ENCODE measurements around the gene FANCL.
"Not testable (repeated sequence)": the region's sequence is repeated elsewhere in the genome, so short reads cannot be mapped to it uniquely, and the experiment has no call there.

FANCL gene

DNA sequence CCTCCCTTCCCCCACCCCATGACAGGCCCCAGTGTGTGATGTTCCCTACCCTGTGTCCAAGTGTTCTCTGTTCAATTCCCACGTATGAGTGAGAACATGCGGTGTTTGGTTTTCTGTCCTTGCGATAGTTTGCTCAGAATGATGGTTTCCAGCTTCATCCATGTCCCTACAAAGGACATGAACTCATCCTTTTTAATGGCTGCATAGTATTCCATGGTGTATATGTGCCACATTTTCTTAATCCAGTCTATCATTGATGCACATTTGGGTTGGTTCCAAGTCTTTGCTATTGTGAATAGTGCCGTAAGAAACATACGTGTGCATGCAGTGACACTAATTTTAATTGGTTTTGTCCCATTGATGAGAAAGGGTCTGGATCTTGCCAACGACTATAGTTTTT, 95.4 kb downstream of the FANCL start:
- DNase-seq (ENCODE audit: low spot score): not testable (repeated sequence)

DNA sequence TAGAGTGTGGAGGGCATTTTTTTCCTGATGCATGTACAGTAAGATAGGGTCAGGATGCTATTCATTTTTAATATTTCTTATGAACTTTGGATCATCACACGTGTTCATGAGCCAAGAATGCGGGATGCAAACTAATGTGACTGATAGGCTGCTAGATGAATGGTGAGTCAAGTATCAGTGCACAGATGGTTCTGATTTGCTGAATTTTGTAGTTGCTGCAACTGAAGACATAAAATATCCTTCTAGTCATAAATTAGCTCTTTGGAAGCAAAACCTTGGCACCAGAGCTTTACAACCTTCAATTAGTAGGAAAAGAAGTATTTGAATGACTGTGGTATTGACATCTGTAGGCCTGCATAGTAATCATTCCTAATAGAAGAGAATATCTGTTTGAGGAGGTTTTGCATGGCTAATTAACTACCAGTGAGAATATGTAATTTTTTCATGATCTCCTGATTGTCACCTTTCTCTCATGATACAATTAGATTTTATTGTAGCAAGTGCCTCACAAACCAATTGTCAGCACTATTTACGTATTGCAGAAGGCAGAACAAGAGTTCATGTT, 100.5 kb downstream of the FANCL start:
- no peak for DNase-seq (ENCODE audit: low spot score)

DNA sequence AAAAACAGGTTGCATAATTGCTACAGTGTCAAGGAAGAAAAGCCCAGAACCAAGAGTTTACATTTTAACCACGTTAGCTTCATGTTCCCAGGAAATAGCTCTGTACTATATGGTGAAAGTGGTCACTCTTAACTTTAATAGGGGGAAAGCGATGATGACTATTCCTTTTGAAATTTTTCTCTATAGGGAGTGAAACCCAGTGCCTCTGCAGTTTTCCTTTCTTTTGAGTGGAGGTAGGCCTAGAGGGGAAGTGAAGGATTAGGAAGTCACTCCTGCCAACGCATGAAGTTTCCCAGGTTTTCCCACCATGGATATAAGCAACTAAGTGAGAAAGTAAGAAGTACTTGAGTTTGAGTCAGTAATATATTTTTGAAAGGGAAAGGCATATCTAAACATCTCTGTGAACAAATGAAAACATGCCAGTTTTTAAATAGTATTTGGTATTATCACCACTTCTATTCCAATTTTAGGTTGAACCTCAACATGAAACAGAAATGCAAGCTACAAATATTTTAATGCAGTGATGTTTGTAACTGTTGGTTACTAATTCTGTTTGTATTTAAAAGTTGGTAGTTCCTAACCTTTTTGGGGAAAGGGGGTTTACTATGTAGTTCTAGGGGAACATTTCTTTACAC, 102.6 kb downstream of the FANCL start:
- DNase-seq (ENCODE audit: low spot score): no peak

DNA sequence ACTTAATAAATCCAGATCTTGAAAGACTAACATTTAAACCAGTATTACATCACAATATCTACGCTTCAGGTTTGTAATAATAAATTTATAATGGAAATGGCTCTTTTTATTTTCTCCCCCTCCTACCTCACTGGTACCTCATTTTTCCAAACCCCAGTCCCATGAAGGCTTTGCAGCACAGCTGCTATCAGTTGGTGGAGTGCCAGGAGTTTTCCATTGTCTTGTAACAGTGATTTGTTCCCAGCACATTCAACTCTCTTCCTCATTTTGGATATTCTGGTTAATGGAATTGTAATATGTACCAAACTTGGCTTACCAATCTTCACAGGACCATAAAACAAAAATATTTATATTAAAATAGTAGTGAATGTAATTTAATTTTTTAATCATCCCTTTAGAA, 103.3 kb downstream of the FANCL start:
- DNase-seq (ENCODE audit: low spot score): no peak

DNA sequence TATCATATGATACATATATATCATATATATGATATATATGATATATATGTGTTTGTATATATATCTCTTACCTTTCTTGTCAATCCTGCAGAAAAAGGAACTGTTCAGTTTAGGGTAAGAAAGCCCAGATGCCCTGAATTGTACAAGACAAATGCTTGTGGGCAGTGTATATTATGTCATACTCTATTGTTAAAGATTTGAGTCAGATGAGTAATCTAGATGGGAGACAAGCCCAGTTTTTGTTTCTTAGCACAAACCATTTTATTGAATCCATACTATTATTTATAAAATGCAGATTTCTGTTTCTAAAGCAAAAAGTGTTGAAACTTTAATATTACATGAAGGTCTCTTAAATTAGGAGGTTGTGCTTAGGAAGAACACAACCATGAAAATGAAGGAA, 103.9 kb downstream of the FANCL start:
- no peak for DNase-seq (ENCODE audit: low spot score)

DNA sequence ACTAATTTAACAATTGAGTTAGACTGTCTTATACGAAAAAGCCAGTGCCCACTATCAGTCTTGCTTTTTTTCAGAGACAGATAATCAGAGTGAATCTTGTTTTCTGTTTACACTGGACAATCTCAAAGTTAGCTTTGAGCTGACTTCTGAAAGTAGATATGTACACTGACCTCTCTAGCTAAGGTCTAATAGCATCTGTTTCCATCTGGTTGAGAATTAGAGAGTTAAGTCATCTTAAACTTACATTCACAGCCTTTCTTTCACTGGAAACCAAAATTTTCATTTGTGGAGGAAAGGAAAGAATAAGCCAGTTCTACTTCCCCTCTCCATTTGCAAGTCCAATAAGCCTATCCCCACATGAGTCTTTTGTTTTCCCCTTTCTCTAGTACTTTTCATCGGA, 105.3 kb downstream of the FANCL start:
- no peak for DNase-seq (ENCODE audit: low spot score)

DNA sequence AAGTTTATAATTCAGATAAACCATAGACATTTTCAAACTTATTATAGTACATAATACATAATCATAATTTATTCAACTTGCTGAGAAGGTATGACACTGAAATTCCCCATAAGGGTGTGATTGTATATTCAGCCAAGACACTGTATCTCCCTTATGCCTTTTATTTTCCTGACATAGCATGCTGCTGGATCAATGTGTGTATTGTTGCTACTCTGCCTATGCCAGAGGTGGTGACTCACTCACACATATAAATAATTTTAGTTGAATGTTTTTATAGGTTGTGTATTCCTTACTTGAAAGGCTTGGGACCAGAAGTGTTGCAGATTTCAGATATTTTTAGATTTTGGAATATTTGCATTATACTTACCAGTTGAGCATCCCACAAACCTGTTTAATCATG, 107.7 kb downstream of the FANCL start:
- no peak for DNase-seq (ENCODE audit: low spot score)

DNA sequence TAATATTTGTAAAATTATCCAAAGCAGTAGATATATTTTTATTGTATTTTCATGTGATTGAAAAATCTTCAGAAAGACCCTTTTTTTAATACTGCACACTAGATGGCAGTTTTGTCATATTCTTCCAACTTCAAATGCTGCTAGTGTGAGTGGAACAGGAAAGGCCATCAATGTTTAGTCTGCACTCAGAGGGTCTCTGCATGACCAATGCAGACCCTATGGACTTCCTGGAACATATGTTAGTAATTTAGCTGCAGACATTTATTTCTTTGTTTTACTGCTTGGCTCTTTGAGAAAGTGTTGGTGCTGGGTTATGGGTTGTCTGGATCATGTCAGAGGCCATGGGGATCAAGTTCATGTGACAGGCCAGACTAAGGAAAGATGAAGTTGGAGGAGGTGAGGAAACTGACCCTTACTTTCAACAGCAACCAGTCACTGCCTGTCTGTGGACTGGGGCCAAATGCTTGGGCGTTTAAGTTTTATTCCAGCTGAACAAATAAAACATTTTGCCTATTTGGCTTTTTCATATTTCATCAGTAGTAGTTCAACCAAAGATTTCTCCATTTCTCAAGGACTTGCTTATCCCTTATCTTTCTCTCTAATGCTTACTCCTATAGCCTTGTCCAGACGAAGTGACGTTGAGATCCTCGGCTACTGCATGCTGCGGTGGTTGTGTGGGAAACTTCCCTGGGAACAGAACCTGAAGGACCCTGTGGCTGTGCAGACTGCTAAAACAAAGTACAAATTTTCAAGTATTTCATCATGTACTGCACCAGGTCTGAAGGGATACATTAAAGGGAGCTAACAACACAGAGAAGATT, 109.7 kb downstream of the FANCL start:
- DNase-seq (ENCODE audit: low spot score): peak; percentile 9

DNA sequence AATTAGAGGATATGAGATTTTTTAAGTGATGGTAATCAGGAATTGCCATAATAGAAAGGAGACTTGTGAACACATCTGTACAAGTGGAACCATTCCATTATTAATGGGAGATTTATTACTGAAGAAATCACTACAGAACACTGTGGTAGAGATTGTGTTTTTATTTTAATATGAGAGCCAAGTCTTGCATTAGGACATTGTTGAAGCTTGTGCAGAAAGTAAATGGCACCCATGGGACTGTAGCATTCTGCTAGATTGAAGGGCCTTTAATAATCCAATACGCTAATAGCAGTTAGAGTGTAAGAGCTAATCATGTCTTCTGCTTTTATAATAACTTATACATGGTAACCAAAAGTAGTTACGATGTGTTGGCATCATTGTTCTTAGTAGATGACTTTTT, 110.9 kb downstream of the FANCL start:
- DNase-seq (ENCODE audit: low spot score): no peak

DNA sequence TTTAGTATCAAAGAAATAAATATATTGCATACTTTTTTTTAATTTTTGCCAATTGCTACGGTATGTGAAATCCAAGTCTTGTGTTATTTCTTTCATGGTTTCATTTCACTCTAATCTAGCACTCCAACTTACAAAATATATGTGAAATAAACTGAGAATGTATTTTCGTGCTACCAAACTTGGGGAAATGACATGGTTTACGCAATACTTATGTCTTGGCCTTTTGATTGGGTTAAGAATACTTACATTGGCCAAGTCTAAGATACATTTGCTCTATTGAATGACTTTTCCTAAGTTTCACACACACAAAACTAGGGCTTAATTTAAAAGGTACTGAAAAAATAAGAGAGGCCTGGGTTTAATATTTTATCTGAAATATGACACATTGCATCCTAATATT, 114.0 kb downstream of the FANCL start:
- DNase-seq (ENCODE audit: low spot score): no peak

DNA sequence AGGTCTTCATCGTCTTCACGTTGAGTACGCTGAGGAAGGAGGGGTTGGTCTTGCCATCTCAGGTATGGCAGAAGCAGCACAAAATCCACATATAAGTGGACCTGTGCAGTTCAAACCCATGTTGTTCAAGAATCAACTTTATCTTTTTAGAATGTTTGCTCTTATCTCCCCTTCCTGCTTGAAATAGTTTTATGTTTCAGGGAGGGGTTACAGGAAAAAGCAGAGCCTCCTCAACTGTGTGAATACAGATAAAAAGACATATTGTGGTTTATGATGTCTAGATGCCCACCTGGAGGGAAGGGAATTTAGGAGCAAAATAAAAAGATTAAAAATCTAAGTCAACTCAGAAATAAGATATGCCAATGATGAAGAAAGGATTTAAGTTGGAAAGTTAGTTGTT, 118.6 kb downstream of the FANCL start:
- no peak for DNase-seq (ENCODE audit: low spot score)

DNA sequence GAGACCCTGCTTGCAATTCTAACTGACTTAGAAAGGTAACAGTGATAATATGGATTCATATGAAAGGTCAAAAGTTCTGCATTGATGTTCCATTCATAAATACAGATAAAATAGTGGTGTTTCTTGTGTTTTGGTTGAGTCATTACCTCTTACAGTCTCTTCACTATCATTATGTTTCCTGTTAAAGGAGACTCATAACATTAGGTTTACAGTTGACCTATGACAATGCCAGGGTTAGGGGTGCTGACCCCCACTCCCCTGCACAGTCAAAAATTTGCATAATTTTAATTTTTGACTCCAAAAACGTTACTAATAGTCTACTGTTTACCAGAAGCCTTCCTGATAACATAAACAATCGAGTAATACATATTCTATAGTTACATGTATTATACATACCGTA, 119.1 kb downstream of the FANCL start:
- DNase-seq (ENCODE audit: low spot score): no peak

DNA sequence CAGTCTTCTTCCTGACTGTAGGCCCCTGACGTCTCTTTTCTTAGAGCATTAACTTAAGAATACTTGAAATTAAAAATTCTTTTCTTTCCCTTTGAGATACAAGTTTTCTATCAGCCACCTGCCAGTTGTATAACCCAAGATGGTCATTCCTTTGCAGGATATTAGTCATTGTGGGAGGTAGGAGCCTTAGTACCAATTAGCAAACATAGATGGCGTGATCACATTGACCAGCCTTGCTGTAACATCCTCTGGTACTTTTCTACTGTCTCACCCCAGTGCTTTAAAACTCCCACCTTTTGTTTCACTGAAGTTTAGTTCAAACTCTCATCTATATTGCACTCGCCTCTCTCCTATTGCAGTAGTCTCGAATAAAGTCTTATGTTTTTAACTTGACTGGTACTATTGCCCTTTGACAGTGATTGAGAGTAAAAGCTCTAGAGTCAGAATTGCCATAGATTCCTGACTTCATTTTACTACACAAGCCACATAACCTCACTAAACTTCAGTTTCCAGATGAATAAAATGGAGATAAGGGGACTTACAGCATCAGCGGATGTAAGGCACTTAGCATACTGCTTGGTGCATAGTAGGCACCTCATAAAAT, 120.4 kb downstream of the FANCL start:
- DNase-seq (ENCODE audit: low spot score): no peak

DNA sequence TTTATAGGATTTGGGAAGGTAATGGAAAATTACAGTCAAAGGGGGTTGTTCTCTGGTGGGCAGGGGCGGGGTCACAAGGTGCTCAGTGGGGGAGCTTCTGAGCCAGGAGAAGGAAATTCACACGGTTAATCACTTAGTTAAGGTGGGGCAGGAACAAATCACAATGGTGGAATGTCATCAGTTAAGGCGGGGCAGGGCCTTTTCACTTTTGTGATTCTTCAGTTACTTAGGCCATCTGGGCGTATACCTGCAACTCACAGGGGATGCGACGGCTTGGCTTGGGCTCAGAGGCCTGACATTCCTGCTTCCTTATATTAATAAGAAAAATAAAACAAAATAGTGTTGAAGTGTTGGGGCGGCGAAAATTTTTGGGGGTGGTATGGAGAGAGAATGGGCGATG, 127.6 kb downstream of the FANCL start:
- not testable (repeated sequence) for DNase-seq (ENCODE audit: low spot score)

DNA sequence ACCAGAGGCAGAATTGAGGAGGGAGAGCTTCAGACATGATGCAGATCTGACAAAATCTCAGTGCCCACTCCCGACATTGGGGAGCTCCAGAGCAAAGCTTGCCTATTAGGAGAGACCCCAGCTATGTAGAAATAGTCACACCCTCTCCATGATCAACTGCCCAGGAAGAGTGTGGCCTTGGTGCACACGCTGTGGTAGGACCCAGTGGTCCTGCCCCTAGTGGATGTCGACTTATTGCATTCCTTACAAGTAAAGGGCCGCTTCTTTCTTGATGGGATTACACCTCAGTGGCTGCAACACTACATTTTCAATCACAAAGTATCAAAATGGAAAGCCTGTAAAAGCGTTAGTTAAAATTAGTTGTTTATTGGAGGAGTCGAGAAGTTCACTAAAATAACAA, 130.4 kb downstream of the FANCL start:
- no peak for DNase-seq (ENCODE audit: low spot score)

DNA sequence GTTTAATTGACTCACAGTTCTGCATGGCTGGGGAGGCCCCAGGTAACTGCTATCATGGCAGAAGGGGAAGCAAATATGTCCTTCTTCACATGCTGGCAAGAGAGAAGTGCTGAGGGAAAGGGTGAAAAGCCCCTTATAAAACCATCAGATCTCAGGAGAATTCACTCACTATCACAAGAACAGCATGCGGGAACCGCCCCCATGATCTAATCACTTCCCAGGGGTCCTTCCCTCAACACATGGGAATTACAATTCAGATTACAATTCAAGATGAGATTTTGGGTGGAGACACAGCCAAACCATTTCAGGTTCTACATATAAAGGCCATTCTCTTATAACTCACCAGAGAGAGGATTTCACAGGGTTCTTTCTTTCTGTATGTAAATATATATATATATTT, 131.6 kb downstream of the FANCL start:
- DNase-seq (ENCODE audit: low spot score): no peak
